Left ventricle myocardium superior (tissue), 1 donor: Measurements from ENCODE around the gene MAP1LC3C. TPM values are rescaled to one million over a fixed set of nuclear protein-coding genes. Genes with fewer than 3 reads are reported as not detected.
A peak's percentile ranks its signal among the peaks of the same experiment; 100 is the strongest.

Experiments used
- ATAC-seq: fragments of 200-7000 bp; cut with Tn5 transposase; one replicate; pipeline ENCODE4 v1.9.1; 2020; ENCODE audit warnings: mild to moderate bottlenecking, moderate library complexity
- DNase-seq: peaks from one replicate; pipeline ENCODE4 v3.0.0-alpha.2; 2020
- intact Hi-C: fragments of 100-400 bp; cut with micrococcal nuclease; formaldehyde crosslinking; loops from one replicate; pipeline ENCODE4 v1.11.0; 2022
- long read RNA-seq: library from polyadenylated mRNA; unstranded; transcript quantifications from one replicate; pipeline ENCODE4 v2.0.0, GENCODE V29; 2021
- total RNA-seq: library from RNA; stranded (reverse); fragmentation: NEBNext Ultra II Directional; extraction: Animal tissue kit (Norgen Biotek cat#: 25700); gene quantifications from one replicate; pipeline ENCODE4 v1.2.1, GENCODE V29; 2021
- donor health status: DM: no; HTN: yes; CAD: no; lungs with severe emphysema.

The MAP1LC3C gene
- not detected for total RNA-seq
- long read RNA-seq: 0 reads

- peak; percentile 49 for ATAC-seq
- intact Hi-C loops: no loop called here
- DNase-seq: no peak
Observed at GRCh38 chr1:241999026-241999425, at the start of gene MAP1LC3C. TSS of gene MAP1LC3C (minus strand) at chr1:241999098. CDS start at chr1:241999008, 90 bp downstream.

GRCh38 chr1:242043165-242043564 is 44.3 kb upstream of the MAP1LC3C start:
- intact Hi-C loops: no loop called here
- DNase-seq: no peak
- ATAC-seq: no peak

- intact Hi-C loops: no loop called here
- DNase-seq: no peak
- no peak for ATAC-seq
Observed at GRCh38 chr1:242034392-242034791, 35.5 kb upstream of the MAP1LC3C start.

- intact Hi-C loops: no loop called here
- ATAC-seq (no peak), DNase-seq (no peak)
Observed at GRCh38 chr1:242033447-242033846, 34.5 kb upstream of the MAP1LC3C start.

- ATAC-seq (no peak), DNase-seq (no peak)
- intact Hi-C loops: no loop called here
Observed at GRCh38 chr1:242030071-242030470, 31.2 kb upstream of the MAP1LC3C start.

- no peak for ATAC-seq
- intact Hi-C loops: no loop called here
Observed at GRCh38 chr1:242025681-242026080, 26.8 kb upstream of the MAP1LC3C start.

GRCh38 chr1:242023805-242024204 is 24.9 kb upstream of the MAP1LC3C start:
- intact Hi-C loops: no loop called here
- no peak for DNase-seq
- no peak for ATAC-seq

More at GRCh38 chr1:242025681-242026080, 26.8 kb upstream of the MAP1LC3C start:
- DNase-seq: no peak

- intact Hi-C loops: no loop called here
- no peak for ATAC-seq
- DNase-seq: no peak
Observed at GRCh38 chr1:242019018-242019417, 20.1 kb upstream of the MAP1LC3C start.

GRCh38 chr1:242017580-242018233 is 18.8 kb upstream of the MAP1LC3C start:
- intact Hi-C loops: no loop called here
- ATAC-seq (peak; percentile 55), DNase-seq (peak; percentile 52)

- intact Hi-C loops: no loop called here
- ATAC-seq (no peak), DNase-seq (no peak)
Observed at GRCh38 chr1:242016479-242016878, 17.6 kb upstream of the MAP1LC3C start.

GRCh38 chr1:242011894-242012660 is 13.2 kb upstream of the MAP1LC3C start:
- no peak for ATAC-seq
- DNase-seq: no peak
- intact Hi-C loops: no loop called here

- intact Hi-C loops: no loop called here
- no peak for ATAC-seq
- no peak for DNase-seq
Observed at GRCh38 chr1:242008826-242009495, 10.1 kb upstream of the MAP1LC3C start.

GRCh38 chr1:242006976-242007375 is 8.1 kb upstream of the MAP1LC3C start:
- ATAC-seq (no peak), DNase-seq (no peak)
- intact Hi-C loops: no loop called here

- ATAC-seq (no peak), DNase-seq (no peak)
- intact Hi-C loops: no loop called here
Observed at GRCh38 chr1:242005866-242006535, 7.1 kb upstream of the MAP1LC3C start.

GRCh38 chr1:242004751-242005495 is 6.0 kb upstream of the MAP1LC3C start:
- intact Hi-C loops: no loop called here
- DNase-seq (no peak), ATAC-seq (no peak)

GRCh38 chr1:242002510-242002909 is 3.6 kb upstream of the MAP1LC3C start:
- no peak for DNase-seq
- no peak for ATAC-seq
- intact Hi-C loops: no loop called here

GRCh38 chr1:242002072-242002471 is 3.2 kb upstream of the MAP1LC3C start:
- intact Hi-C loops: no loop called here
- DNase-seq (no peak), ATAC-seq (no peak)

- intact Hi-C loops: no loop called here
- DNase-seq (no peak), ATAC-seq (no peak)
Observed at GRCh38 chr1:242000434-242000833, 1.5 kb upstream of the MAP1LC3C start.

GRCh38 chr1:241998412-241998921 is 431 bp downstream of the MAP1LC3C start:
- intact Hi-C loops: no loop called here
- ATAC-seq (peak; percentile 89), DNase-seq (peak; percentile 77)
